ENCODE results near the gene ADD1. TPM values are rescaled to one million over a fixed set of nuclear protein-coding genes. Genes with fewer than 3 reads are reported as not detected.
A peak's percentile ranks its signal among the peaks of the same experiment; 100 is the strongest.

ADD1 gene
- total RNA-seq, 2 experiments from 2014 or later, result 261 to 276 TPM

- ATAC-seq (ENCODE audit: low read depth) (no peak), DNase-seq (peak; percentile 27)
- POLR2A ChIA-PET, result no interaction called here
- Mint-ChIP-seq H3K27me3 (no peaks in the 10 kb centered on the region), H3K27ac (no peak overlapping the region), H3K9me3 (no peaks in the 10 kb centered on the region), H3K36me3 (peaks cover 18% of the 10 kb centered on the region), H3K4me3 (no peak overlapping the region), H3K4me1 (peaks cover 12% of the 10 kb centered on the region)
Observed at GRCh38 chr4:2822461-2823300, 21.0 kb upstream of the ADD1 start.

GRCh38 chr4:2823301-2823670 is 20.4 kb upstream of the ADD1 start:
- Mint-ChIP-seq H3K9me3 (no peaks in the 10 kb centered on the region), H3K4me3 (no peak overlapping the region), H3K36me3 (peaks cover 20% of the 10 kb centered on the region), H3K27me3 (no peaks in the 10 kb centered on the region), H3K27ac (no peak overlapping the region), H3K4me1 (peaks cover 12% of the 10 kb centered on the region)
- POLR2A ChIA-PET, result no interaction called here
- DNase-seq (peak; percentile 25), ATAC-seq (ENCODE audit: low read depth) (no peak)

GRCh38 chr4:2823671-2824328 is 19.8 kb upstream of the ADD1 start:
- Mint-ChIP-seq H3K36me3 (peaks cover 25% of the 10 kb centered on the region), H3K4me3 (no peak overlapping the region), H3K9me3 (no peaks in the 10 kb centered on the region), H3K4me1 (peaks cover 12% of the 10 kb centered on the region), H3K27ac (no peak overlapping the region), H3K27me3 (no peaks in the 10 kb centered on the region)
- ATAC-seq (ENCODE audit: low read depth), result no peak
- POLR2A ChIA-PET, result no interaction called here
- peak; percentile 10 for DNase-seq

GRCh38 chr4:2824329-2824835 is 19.3 kb upstream of the ADD1 start:
- Mint-ChIP-seq H3K9me3 (no peaks in the 10 kb centered on the region), H3K4me1 (peaks cover 12% of the 10 kb centered on the region), H3K4me3 (no peak overlapping the region), H3K27me3 (no peaks in the 10 kb centered on the region), H3K27ac (no peak overlapping the region), H3K36me3 (peaks cover 28% of the 10 kb centered on the region)
- DNase-seq, result peak; percentile 17
- ATAC-seq (ENCODE audit: low read depth), result no peak
- POLR2A ChIA-PET, result interaction anchor here (1.0 kb wide), 1 partner anchor 11 kb away, joined by 3 read pairs; no protein-coding TSS in a partner anchor

DNA sequence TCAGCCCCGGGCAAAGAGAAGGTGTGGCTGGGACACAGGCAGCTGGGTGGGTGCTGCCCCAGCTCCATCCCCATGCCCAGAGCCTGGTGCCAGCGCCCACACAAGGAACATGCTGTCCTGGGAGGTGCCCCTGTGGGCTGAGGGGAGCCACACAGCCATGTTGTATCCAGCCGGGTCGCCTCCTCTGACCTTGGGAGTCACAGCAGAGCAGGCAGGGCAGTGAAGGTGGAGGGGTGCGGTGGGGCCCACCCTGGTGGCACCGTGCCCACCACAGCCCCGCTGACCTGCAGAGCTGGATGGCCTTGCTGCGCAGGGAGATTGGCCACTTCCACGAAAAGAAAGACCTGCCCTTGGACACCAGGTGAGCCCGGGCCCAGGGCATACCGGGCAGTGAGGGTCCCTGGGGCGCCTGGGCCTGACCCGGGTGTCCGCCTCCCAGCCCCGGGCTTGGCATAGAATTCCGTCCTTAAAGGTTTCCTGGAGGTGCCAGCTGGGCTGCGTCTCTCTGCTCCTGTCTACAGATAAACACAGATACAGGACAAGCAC is 18.7 kb upstream of the ADD1 start:
- H3K27me3 Mint-ChIP-seq, result no peaks in the 10 kb centered on the region
- peaks cover 7% of the 10 kb centered on the region for H3K4me1 Mint-ChIP-seq
- no peak overlapping the region for H3K4me3 Mint-ChIP-seq
- peak overlapping the region; percentile 30 for H3K27ac Mint-ChIP-seq
- ATAC-seq (ENCODE audit: low read depth) (no peak), DNase-seq (peak; percentile 25)
- no peaks in the 10 kb centered on the region for H3K9me3 Mint-ChIP-seq
- H3K36me3 Mint-ChIP-seq, result peaks cover 28% of the 10 kb centered on the region
- POLR2A ChIA-PET, result interaction anchor here (1.0 kb wide), 1 partner anchor 12 kb away, joined by 3 read pairs; no protein-coding TSS in a partner anchor

DNA sequence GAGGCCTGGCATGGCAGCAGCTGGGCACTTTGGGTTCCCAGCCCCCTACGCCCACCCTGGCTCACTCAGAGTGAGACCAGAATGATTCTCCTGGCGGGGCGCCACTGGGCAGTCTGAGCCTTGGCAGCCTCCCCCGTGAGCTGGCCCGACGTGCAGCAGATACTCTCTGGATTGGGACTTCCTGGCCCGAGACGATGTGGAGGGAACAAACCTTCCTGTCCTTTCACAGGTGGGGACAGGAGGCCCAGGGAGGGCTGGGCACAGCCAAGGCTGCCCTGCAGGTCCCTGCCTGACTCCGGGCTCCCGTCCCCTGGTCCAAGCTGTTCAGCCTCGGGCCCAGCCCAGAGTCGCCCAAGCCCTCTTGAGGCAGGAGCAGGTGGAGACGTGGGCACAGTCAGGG is 17.9 kb upstream of the ADD1 start:
- Mint-ChIP-seq H3K36me3 (peaks cover 28% of the 10 kb centered on the region), H3K27ac (no peak overlapping the region), H3K9me3 (no peaks in the 10 kb centered on the region), H3K27me3 (no peaks in the 10 kb centered on the region), H3K4me1 (peaks cover 3% of the 10 kb centered on the region), H3K4me3 (no peak overlapping the region)
- DNase-seq, result peak; percentile 25
- POLR2A ChIA-PET, result no interaction called here
- no peak for ATAC-seq (ENCODE audit: low read depth)

DNA sequence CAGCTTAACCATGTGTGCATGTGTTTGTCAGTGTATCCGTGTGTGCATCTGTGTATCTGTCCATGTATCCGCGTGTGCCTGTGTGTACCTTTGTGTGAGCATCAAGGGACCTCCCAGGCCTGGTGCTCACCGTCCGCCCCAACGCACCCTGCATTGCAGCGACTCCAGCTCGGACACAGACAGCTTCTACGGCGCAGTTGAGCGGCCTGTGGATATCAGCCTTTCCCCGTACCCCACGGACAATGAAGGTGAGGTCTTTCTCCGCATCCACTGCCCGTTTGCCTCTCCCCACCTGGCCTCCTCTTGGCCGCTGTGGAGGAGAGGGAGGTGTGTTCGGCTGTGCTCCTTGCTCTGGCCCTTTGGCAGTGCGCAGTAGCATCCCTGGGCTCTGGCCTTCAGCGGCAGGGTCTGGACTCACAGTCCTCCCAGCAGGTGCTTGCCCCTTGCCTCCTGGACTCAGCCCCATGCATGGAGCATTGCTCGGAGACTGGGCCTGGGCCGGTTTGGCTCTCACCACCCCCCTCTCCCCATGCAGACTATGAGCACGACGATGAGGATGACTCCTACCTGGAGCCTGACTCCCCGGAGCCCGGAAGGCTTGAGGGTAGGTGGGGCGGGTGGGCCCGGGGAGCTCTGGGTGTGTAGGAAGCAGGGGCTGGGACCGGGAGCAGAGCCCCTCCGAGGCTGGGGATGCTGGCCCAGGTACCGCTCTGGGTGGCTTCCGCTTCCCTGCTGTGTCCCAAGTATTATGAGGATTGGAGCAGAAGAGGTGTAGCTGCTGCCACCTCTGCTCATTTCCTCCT is 16.4 kb upstream of the ADD1 start:
- POLR2A ChIA-PET, result no interaction called here
- peaks cover 3% of the 10 kb centered on the region for H3K4me1 Mint-ChIP-seq
- ATAC-seq (ENCODE audit: low read depth), result no peak
- H3K27ac Mint-ChIP-seq, result no peak overlapping the region
- H3K36me3 Mint-ChIP-seq, result peaks cover 29% of the 10 kb centered on the region
- no peaks in the 10 kb centered on the region for H3K9me3 Mint-ChIP-seq
- H3K4me3 Mint-ChIP-seq, result no peak overlapping the region
- DNase-seq, result no peak
- H3K27me3 Mint-ChIP-seq, result no peaks in the 10 kb centered on the region

GRCh38 chr4:2827874-2828751 is 15.5 kb upstream of the ADD1 start:
- H3K9me3 Mint-ChIP-seq, result no peaks in the 10 kb centered on the region
- DNase-seq (peak; percentile 21), ATAC-seq (ENCODE audit: low read depth) (no peak)
- no peaks in the 10 kb centered on the region for H3K27me3 Mint-ChIP-seq
- peaks cover 5% of the 10 kb centered on the region for H3K4me1 Mint-ChIP-seq
- POLR2A ChIA-PET, result no interaction called here
- H3K36me3 Mint-ChIP-seq, result peaks cover 29% of the 10 kb centered on the region
- peak overlapping the region; percentile 30 for H3K27ac Mint-ChIP-seq
- H3K4me3 Mint-ChIP-seq, result no peak overlapping the region

DNA sequence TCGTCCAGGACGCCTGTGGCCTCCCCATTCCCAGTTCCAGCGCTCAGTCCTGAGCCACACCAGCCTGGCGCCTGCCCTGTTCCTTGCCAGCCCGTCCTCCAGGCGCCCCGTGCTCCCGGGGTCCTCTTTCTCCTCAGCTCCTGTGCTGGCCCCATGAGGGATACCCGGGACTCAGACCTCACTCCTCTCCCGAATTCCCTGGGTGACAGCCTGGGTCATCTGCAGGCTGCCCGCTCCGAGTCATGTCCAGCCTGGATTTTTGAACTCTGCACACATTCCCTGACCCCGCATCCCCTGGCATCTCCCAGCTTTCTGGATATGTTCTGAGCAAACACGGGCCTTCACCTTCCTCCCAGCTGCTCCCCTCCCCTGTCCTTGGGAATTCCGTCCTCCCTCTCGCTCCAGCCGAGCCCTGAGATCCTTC is 14.9 kb upstream of the ADD1 start:
- ATAC-seq (ENCODE audit: low read depth) (no peak), DNase-seq (peak; percentile 27)
- H3K4me1 Mint-ChIP-seq, result peaks cover 5% of the 10 kb centered on the region
- no peaks in the 10 kb centered on the region for H3K9me3 Mint-ChIP-seq
- POLR2A ChIA-PET, result no interaction called here
- peaks cover 29% of the 10 kb centered on the region for H3K36me3 Mint-ChIP-seq
- peak overlapping the region; percentile 30 for H3K27ac Mint-ChIP-seq
- H3K4me3 Mint-ChIP-seq, result no peak overlapping the region
- no peaks in the 10 kb centered on the region for H3K27me3 Mint-ChIP-seq

- peaks cover 27% of the 10 kb centered on the region for H3K36me3 Mint-ChIP-seq
- ATAC-seq (ENCODE audit: low read depth), result no peak
- H3K9me3 Mint-ChIP-seq, result no peaks in the 10 kb centered on the region
- no peak overlapping the region for H3K4me3 Mint-ChIP-seq
- peaks cover 8% of the 10 kb centered on the region for H3K4me1 Mint-ChIP-seq
- POLR2A ChIA-PET, result no interaction called here
- DNase-seq, result peak; percentile 26
- H3K27ac Mint-ChIP-seq, result no peak overlapping the region
- no peaks in the 10 kb centered on the region for H3K27me3 Mint-ChIP-seq
Observed at GRCh38 chr4:2829321-2829932, 14.2 kb upstream of the ADD1 start.

DNA sequence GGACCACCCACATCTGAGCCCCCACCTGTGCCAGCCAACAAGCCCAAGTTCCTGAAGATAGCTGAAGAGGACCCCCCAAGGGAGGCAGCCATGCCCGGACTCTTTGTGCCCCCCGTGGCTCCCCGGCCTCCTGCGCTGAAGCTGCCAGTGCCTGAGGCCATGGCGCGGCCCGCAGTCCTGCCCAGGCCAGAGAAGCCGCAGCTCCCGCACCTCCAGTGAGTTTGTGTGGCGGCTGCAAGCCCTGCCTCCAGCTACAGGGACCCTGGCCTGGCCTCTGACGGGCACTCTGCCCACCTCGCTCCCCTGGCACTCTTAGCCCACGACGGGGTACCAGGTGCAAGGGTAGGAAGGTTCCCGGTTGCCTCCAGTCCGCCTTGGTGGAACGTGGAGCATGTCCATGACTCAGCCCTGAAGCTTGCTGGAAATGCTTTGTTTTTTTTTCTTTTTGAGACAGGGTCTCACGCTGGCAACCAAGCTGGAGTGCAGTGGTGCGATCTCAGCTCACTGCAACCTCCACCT is 13.7 kb upstream of the ADD1 start:
- H3K27ac Mint-ChIP-seq, result no peak overlapping the region
- peaks cover 26% of the 10 kb centered on the region for H3K36me3 Mint-ChIP-seq
- H3K4me1 Mint-ChIP-seq, result peaks cover 13% of the 10 kb centered on the region
- DNase-seq (no peak), ATAC-seq (ENCODE audit: low read depth) (no peak)
- no peaks in the 10 kb centered on the region for H3K27me3 Mint-ChIP-seq
- no peak overlapping the region for H3K4me3 Mint-ChIP-seq
- no peaks in the 10 kb centered on the region for H3K9me3 Mint-ChIP-seq
- POLR2A ChIA-PET, result no interaction called here
